Endothelial cell of umbilical vein (primary cell): Measurements from ENCODE around the gene SH3PXD2B.

Source experiments
- EZH2 ChIP-seq: IDR thresholded peaks from 2 replicates; pipeline ENCODE4 v1.6.1; 2012; ENCODE audit warnings: borderline replicate concordance, low read depth, mild to moderate bottlenecking, moderate library complexity, low read length, inconsistent platforms; ENCODE audit not compliant: severe bottlenecking
- FOS ChIP-seq: IDR thresholded peaks from 2 replicates; pipeline ENCODE4 v1.6.1; 2011; ENCODE audit warnings: mild to moderate bottlenecking, low read length, moderate library complexity, borderline replicate concordance; ENCODE audit not compliant: insufficient read depth
- GATA2 ChIP-seq: IDR thresholded peaks from 2 replicates; pipeline ENCODE4 v1.7.0; 2011; ENCODE audit warnings: low read depth, mild to moderate bottlenecking, moderate library complexity, mixed read lengths, low read length; ENCODE audit not compliant: insufficient read length, insufficient read depth
- JUN ChIP-seq: IDR thresholded peaks from 2 replicates; pipeline ENCODE4 v1.6.1; 2011; ENCODE audit warnings: borderline replicate concordance, low read depth; ENCODE audit not compliant: insufficient read length, insufficient read depth
- MYC ChIP-seq: IDR thresholded peaks from one replicate; pipeline ENCODE4 v1.6.1; 2011; ENCODE audit warnings: mild to moderate bottlenecking, low read depth, low read length
- POLR2A ChIP-seq: IDR thresholded peaks from 2 replicates; pipeline ENCODE4 v1.6.1; 2012; ENCODE audit warnings: low read depth, mild to moderate bottlenecking, control low read depth, low read length
- POLR2AphosphoS5 ChIP-seq: IDR thresholded peaks from 2 replicates; pipeline ENCODE4 v1.6.1; 2012; ENCODE audit warnings: low read depth, mild to moderate bottlenecking, control low read depth, low read length, moderate library complexity; ENCODE audit not compliant: insufficient read depth
- TF ChIP-seq, protein P1 (sequence below), 2 donors: IDR thresholded peaks; 1 replicate in 1 of 2; 2 replicates in 1 of 2; pipeline ENCODE4 v1.5.1; 2011; ENCODE audit warnings: low read length in 2 of 2, mild to moderate bottlenecking in 2 of 2, moderate library complexity in 2 of 2, control low read depth in 1 of 2, inconsistent platforms in 1 of 2, low read depth in 1 of 2; ENCODE audit not compliant: insufficient read depth in 1 of 2; ENCODE audit errors: extremely low read depth in 1 of 2

DNA sequence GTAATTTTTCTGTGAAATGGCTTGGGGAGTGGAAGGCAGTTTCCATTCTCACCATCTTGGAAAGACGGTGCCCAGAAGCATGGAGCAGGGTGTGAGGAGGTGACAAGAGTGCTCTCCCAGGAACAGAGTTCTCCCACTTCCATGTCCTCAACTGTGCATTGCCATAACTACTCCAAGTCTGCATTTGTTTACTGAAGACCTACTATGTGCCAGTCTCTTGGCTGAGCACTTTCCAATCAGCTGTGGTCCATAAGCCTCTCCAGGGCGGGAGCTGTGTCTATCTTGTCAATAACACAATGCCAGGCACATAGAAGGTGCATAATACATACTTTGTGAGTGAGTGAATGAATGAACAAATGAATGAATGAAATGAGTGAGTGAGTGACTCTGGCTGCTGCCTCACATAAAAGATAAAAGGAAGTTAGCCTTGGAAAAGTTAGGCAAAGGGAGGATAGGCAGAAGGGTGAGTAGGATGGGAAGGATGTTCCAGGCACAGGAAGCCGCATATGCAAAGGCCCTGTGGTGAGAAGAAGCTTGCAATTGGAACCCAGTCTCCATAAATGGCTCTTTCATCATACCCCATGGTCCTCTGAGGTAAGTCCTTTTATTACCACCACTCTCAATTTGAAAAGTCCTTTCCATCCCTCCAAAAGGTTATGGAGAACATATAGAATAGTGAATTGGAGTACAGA lies 31.3 kb upstream of the SH3PXD2B start:
- TF ChIP-seq, protein P1, sequence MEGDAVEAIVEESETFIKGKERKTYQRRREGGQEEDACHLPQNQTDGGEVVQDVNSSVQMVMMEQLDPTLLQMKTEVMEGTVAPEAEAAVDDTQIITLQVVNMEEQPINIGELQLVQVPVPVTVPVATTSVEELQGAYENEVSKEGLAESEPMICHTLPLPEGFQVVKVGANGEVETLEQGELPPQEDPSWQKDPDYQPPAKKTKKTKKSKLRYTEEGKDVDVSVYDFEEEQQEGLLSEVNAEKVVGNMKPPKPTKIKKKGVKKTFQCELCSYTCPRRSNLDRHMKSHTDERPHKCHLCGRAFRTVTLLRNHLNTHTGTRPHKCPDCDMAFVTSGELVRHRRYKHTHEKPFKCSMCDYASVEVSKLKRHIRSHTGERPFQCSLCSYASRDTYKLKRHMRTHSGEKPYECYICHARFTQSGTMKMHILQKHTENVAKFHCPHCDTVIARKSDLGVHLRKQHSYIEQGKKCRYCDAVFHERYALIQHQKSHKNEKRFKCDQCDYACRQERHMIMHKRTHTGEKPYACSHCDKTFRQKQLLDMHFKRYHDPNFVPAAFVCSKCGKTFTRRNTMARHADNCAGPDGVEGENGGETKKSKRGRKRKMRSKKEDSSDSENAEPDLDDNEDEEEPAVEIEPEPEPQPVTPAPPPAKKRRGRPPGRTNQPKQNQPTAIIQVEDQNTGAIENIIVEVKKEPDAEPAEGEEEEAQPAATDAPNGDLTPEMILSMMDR (IDR thresholded peaks at IDR 0.05; ENCODE audit: extremely low read depth in 1 of 2, insufficient read depth in 1 of 2, low read depth in 1 of 2, low read length in 2 of 2), result no peak
- TF ChIP-seq MYC, result no peak
- no peak for TF ChIP-seq POLR2AphosphoS5
- TF ChIP-seq EZH2, result no peak
- TF ChIP-seq POLR2A, result no peak
- no peak for TF ChIP-seq JUN
- no peak for TF ChIP-seq FOS
- no peak for TF ChIP-seq GATA2
